Erythroblast (primary cell): ENCODE data around the gene ARHGAP5.

Source experiments
- GATA1 ChIP-seq: IDR thresholded peaks from 2 replicates; pipeline ENCODE4 v1.6.1; 2011; ENCODE audit warnings: low read depth, mild to moderate bottlenecking, control low read depth, low read length, moderate library complexity
- POLR2A ChIP-seq: IDR thresholded peaks from 2 replicates; pipeline ENCODE4 v1.6.1; 2011; ENCODE audit warnings: mild to moderate bottlenecking, low read length

- no peak for TF ChIP-seq POLR2A
- TF ChIP-seq GATA1: no peak
Observed at GRCh38 chr14:32047791-32048190, 29.3 kb upstream of the ARHGAP5 start.
